ENCODE data around the gene USP43. TPM values are rescaled to one million over a fixed set of nuclear protein-coding genes. Genes with fewer than 3 reads are reported as not detected.

USP43 gene
- total and polyA plus RNA-seq, 10 of the 15 experiments (the other 5 are each of a cell fraction or from before 2014, with no cell fraction given) = 0.94 TPM; not detected in 9

DNA sequence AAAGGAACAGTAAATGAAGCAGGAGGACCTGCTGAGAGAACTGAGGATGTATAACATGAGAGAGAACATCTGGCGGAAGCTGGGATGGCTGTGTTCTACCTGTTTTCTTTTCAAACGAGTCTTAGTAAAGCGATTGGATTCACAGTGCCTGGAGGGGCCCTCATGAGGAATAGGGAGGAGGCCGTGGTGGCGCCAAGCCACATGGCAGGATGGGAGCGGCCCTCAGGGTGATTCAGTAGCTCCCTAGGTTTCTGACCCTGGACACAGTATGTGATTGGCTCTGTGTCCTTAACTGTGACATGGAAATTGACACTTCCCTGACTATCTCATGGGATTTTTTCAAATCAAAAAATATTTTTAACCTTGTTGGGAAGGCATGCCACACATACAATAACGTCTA is 32.1 kb downstream of the USP43 start:
- Histone ChIP-seq H3K4me3 (no peak overlapping the region), H3K27ac (ENCODE audit: control insufficient read depth, insufficient read depth) (no peak overlapping the region), H3K79me2 (ENCODE audit: control insufficient read depth, insufficient read depth, low read length) (no peaks in the 10 kb centered on the region), H3K9me3 (replicated peaks; ENCODE audit: control insufficient read depth, insufficient read depth, low read length) (peaks cover 3% of the 10 kb centered on the region; the same call in 2 of the 3 replicates), H3K36me3 (ENCODE audit: control insufficient read depth in 2 of 2, insufficient read depth in 2 of 2, low read length in 1 of 2) (no peaks in the 10 kb centered on the region), H3K4me1 (ENCODE audit: control insufficient read depth, insufficient read depth, low read length) (no peaks in the 10 kb centered on the region), H3K27me3 (replicated peaks in 1 of 2; ENCODE audit: control insufficient read depth in 2 of 2, insufficient read depth in 2 of 2, low read length in 1 of 2) (no peaks in the 10 kb centered on the region), H3K9ac (ENCODE audit: control insufficient read depth, insufficient read depth, low read length) (no peak overlapping the region), H2AFZ (ENCODE audit: control insufficient read depth, low read depth, low read length) (no peak overlapping the region), H4K20me1 (ENCODE audit: control insufficient read depth, insufficient read depth) (no peaks in the 10 kb centered on the region), H3K4me2 (ENCODE audit: control insufficient read depth, insufficient read depth) (no peak overlapping the region)
- intact Hi-C loops (cut with micrococcal nuclease; ENCODE audit: unreplicated experiment) = no loop called here
- ChIA-PET RAD21 (ENCODE audit: unreplicated experiment) (no interaction called here), POLR2A (no interaction called here), SMC1A (ENCODE audit: uncharacterized antibody, unreplicated experiment) (no interaction called here), CTCF (no interaction called here)
- 56% methylated on average over 7 of the region's 7 CpGs for WGBS (ENCODE audit: insufficient coverage, insufficient replicate concordance, low lambda C conversion rate, missing lambda C conversion rate)
- BruUV-seq (replicated peaks) = no TSS peak
- TF ChIP-seq BCL11A (IDR thresholded peaks at IDR 0.05; ENCODE audit: low read depth, low read length) (no peak), TBL1XR1 (IDR thresholded peaks at IDR 0.05; ENCODE audit: low read depth, low read length) (no peak), CBX5 (IDR thresholded peaks at IDR 0.05; ENCODE audit: low read depth) (no peak), STAT3 (IDR thresholded peaks at IDR 0.05; ENCODE audit: low read depth, low read length) (no peak), SUPT20H (IDR thresholded peaks at IDR 0.05; ENCODE audit: borderline replicate concordance, control insufficient read depth, low read depth, low read length) (no peak)
- TF ChIP-seq, protein P1, sequence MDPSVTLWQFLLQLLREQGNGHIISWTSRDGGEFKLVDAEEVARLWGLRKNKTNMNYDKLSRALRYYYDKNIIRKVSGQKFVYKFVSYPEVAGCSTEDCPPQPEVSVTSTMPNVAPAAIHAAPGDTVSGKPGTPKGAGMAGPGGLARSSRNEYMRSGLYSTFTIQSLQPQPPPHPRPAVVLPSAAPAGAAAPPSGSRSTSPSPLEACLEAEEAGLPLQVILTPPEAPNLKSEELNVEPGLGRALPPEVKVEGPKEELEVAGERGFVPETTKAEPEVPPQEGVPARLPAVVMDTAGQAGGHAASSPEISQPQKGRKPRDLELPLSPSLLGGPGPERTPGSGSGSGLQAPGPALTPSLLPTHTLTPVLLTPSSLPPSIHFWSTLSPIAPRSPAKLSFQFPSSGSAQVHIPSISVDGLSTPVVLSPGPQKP (IDR thresholded peaks at IDR 0.05; ENCODE audit: low read depth, low read length) = no peak
- TF ChIP-seq, protein P2, sequence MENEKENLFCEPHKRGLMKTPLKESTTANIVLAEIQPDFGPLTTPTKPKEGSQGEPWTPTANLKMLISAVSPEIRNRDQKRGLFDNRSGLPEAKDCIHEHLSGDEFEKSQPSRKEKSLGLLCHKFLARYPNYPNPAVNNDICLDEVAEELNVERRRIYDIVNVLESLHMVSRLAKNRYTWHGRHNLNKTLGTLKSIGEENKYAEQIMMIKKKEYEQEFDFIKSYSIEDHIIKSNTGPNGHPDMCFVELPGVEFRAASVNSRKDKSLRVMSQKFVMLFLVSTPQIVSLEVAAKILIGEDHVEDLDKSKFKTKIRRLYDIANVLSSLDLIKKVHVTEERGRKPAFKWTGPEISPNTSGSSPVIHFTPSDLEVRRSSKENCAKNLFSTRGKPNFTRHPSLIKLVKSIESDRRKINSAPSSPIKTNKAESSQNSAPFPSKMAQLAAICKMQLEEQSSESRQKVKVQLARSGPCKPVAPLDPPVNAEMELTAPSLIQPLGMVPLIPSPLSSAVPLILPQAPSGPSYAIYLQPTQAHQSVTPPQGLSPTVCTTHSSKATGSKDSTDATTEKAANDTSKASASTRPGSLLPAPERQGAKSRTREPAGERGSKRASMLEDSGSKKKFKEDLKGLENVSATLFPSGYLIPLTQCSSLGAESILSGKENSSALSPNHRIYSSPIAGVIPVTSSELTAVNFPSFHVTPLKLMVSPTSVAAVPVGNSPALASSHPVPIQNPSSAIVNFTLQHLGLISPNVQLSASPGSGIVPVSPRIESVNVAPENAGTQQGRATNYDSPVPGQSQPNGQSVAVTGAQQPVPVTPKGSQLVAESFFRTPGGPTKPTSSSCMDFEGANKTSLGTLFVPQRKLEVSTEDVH (IDR thresholded peaks at IDR 0.05; ENCODE audit: low read depth, partially characterized antibody) = no peak
- TF ChIP-seq, protein P3, sequence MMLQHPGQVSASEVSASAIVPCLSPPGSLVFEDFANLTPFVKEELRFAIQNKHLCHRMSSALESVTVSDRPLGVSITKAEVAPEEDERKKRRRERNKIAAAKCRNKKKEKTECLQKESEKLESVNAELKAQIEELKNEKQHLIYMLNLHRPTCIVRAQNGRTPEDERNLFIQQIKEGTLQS (IDR thresholded peaks at IDR 0.05; ENCODE audit: borderline replicate concordance, extremely low read depth, low read depth, low read length) = no peak
- TF ChIP-seq, protein P4, sequence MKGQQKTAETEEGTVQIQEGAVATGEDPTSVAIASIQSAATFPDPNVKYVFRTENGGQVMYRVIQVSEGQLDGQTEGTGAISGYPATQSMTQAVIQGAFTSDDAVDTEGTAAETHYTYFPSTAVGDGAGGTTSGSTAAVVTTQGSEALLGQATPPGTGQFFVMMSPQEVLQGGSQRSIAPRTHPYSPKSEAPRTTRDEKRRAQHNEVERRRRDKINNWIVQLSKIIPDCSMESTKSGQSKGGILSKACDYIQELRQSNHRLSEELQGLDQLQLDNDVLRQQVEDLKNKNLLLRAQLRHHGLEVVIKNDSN (IDR thresholded peaks at IDR 0.05; ENCODE audit: borderline replicate concordance, extremely low read length, insufficient read depth, low read depth, low read length) = no peak
- in situ Hi-C loops (cut with MboI) = no loop called here
- DNase-seq (ENCODE audit: low read depth, low spot score) (no peak), ATAC-seq (no peak), FAIRE-seq (no peak)
